NK-92 (cell line): ENCODE results near the gene MLLT1.

Source experiments
- DNase-seq: peaks from one replicate; lab custom pipeline; 2025; ENCODE audit not compliant: unreplicated experiment; lab: John Stamatoyannopoulos, UW

Gene MLLT1

GRCh38 chr19:6212403-6213265 lies 67.1 kb downstream of the MLLT1 start:
- no peak for DNase-seq

- DNase-seq, result no peak
Measured at GRCh38 chr19:6211632-6212402, 68.0 kb downstream of the MLLT1 start.

DNA sequence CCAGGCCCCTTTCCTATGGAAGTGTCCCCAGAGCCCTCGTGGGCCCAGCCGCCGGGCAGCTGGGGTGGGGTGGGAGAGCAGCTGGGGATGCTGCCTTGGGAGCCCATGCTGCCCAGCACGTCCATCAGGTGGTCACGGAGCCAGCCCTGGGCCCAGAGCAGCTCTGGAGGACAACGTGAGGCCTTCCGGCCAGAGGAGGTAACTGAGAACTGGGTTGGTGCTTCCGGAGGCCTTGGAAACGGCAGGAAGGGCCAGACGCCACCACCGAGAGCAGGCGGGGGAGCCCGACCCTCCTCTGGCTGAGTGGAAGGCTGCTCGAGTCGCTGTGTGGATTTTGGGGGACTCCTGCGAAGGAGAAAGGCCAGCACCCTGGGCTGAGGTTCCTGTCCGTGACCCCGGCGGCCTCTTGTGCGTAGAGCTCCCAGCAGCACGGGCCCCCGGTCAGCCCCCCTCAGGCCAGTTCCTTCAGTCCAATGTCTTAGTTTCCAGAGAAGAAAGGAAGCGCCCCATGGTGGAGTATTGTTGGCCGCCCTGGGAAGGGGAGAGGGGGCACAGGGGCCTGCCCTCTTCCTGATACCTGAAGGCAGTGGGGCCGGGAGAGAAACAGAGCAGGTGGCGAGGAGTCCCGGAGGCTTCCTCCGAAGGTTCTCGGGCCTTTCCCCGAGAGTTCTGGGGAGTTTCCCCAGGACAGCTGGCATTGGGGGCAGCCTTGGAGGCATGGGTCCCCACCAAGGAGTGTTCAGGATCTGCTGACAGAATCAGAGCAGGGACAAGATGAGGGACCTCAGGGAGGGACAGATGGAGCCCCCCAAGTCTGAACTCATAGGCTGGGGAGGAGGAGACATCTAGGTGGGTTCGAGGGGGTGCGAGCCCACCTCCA lies 68.8 kb downstream of the MLLT1 start:
- DNase-seq, result no peak

GRCh38 chr19:6210091-6210490 lies 69.7 kb downstream of the MLLT1 start:
- DNase-seq, result no peak

DNA sequence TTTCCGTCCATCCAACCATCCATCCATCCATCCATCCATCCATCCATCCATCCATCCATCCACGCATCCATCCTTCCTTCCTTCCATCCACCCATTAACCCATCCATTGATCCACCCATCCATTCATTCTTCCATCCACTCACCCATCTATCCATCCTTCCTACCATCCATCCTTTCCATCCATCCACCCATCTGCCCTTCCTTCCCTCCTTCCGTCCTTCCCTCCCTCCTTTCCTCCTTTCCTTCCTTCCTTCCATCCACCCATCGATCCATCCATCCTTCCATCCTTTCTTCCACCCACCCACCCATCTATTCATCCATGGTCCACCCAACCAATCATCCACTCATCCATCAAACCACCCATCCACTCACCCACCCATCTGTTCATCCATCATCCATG lies 70.1 kb downstream of the MLLT1 start:
- DNase-seq, result no peak

DNA sequence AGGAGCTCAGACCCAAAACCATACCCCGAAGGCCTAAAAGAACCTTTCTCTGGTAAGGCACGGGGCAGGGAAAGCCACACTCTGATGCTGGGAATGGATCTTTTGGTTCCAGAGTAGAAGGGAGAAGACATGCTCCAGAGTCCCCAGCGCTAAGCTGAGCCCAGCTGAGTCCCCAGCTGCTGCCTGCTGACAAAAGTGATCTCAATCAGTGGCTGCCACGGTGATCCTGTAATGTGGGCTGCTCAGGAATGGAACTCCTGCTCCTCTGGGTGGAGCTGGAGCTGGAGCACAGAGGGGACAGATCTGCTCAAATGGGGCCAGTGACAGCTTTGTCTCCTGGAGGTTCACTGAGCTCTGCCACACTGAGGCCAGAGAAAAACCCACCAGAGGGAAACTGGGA lies 70.5 kb downstream of the MLLT1 start:
- DNase-seq, result no peak

DNA sequence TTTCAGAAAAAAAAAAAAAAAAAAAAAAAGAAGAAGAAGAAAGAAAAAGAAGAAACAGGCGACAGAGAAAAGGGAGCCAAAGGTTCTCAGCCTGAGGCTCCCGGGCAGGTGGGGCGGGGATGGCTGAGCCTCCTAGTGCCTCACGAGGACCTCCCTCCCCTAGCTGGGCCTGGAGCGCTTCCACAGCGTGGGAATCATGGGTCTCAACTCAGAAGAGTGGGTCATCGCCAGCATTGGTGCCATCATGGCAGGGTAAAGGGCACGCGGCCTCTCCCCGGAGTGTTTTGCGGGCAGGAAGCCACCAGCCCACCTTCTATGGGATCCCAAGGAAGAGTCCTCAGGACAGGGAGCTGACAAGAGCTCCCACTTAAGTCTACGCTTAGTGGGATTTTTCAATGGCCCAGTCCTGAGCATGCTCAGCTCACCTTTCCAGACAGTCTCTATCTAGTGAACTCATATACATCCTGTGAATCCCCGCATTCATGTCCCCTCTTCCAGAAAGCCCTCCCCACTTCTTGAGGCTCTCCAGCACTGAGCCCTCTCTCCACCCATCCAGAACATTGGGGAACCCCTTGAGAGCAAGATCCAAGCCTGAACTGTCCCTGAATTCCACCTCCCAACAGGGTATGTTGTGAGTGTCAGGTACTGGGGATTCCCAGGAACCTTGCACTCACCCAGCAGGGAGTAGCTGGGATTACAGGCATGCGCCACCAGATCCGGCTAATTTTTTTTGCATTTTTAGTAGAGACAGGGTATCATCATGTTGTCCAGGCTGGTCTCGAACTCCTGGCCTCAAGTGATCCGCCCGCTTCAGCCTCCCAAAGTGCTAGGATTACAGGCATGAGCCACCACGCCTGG lies 74.7 kb downstream of the MLLT1 start:
- no peak for DNase-seq

DNA sequence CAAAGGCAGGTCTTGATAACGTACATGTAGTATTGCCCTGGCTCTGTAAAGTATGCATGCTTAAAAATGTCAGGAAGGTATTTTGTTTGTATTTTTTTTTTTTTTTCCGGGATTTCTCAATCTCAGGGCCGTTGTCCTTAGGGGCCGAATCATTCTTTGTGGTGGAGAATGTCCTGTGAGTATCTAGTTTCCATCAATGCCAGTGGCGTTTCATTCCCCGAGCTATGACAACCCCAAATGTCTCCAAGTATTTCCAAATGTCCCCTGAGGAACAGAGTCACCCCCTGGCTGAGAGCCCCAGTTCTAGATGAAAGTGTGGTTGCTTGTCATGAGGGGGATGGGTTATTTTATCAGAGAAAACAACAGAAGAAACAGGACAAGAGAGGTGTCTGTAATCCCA lies 75.6 kb downstream of the MLLT1 start:
- no peak for DNase-seq

GRCh38 chr19:6199240-6199994 lies 80.4 kb downstream of the MLLT1 start:
- DNase-seq, result peak; percentile 92

- DNase-seq, result no peak
Measured at GRCh38 chr19:6198896-6199239, 80.9 kb downstream of the MLLT1 start.

DNA sequence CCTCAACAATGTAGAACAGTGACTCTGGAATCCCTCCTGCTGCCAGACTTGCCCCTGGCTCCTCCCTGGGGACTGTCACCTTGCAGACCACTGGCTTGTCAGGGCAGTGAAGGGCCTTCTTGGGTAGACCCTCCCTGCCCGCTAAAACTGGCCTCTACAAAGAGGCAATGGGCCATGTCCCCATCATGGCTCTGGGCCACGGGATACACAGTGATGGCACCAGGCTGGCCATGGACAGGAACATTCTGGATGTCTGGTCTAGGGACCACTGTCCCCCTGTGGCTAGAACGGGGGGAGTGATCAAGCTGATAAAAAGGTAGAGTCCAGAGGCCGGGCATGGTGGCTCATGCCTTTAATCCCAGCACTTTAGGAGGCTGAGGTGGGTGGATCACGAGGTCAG lies 83.4 kb downstream of the MLLT1 start:
- DNase-seq, result no peak

GRCh38 chr19:6188811-6189210 lies 91.0 kb downstream of the MLLT1 start:
- DNase-seq, result no peak

- no peak for DNase-seq
Measured at GRCh38 chr19:6187374-6187773, 92.4 kb downstream of the MLLT1 start.

DNA sequence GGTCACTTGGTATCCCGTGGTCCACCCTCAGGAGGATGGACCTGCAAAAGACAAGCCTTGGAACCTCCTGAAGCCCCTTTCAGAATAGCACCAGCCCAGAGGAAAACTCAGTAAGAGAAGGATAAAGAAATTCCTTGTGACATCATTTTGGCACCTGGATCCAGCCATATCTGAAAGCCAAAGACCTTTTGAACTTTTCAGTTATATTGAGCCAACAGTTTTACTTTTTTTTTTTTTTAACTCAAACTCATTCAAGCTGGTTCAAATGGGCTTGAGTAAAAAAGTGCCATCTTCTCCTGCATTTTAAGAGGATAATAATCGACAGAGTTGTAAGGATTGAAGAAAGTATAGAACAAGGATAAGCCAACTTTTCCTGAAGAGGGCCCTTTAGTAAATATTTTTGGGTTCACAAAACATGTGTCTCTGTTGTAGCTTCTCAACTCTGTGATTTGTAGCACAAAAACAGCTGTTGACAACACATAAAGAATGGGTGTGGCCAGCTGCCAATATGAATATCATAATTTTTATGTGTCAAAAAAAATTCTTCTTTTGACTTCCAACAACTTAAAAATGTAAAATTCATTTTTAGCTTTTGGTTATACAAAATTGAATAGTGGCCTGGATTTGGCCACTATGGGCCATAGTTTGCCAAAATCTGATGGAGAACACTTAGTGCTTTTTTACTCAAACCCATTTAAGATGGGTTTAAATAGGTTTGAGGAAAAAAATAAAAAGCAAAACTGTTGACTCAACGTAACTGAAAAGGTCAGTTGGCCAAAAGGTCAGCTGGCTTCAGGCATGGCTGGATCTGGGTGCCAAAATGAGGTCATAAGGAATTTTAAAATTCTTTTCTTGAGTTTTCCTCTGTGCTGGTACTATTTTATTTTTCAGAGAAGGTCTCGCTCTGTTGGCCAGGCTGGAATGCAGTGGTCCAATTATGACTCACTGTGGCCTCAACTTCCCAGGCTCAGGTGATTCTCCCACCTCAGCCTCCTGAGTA lies 93.6 kb downstream of the MLLT1 start:
- DNase-seq, result no peak

DNA sequence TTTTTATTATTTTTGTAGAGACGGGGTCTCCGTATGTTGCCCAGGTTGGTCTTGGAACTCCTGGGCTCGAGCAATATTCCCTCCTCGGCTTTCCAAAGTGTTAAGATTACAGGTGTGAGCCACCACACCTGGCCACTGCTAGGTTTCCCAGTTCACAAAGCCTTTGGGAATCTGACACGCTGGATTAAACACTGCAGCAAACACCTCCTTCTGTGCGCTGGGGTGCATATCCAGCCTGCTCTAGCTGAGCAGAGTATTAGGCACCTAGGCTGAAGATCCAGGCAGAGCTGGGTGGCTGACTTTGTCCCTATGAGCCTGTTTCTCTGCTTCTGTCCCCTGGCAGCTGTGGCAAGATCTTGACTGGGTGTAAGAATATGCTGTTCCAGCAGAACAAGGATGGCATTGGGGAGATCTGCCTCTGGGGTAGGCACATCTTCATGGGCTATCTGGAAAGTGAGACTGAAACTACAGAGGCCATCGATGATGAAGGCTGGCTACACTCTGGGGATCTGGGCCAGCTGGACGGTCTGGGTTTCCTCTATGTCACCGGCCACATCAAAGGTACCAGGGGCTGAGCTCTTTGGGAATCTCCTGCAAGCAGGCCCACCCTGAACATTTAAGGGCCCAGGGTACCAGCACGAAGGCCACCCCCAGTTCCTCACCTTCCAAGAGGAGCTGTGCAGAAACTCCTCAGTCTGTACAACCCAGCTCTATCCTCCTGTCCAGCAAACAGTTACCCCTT lies 94.5 kb downstream of the MLLT1 start:
- DNase-seq, result no peak

- no peak for DNase-seq
Measured at GRCh38 chr19:6181119-6181518, 98.7 kb downstream of the MLLT1 start.

DNA sequence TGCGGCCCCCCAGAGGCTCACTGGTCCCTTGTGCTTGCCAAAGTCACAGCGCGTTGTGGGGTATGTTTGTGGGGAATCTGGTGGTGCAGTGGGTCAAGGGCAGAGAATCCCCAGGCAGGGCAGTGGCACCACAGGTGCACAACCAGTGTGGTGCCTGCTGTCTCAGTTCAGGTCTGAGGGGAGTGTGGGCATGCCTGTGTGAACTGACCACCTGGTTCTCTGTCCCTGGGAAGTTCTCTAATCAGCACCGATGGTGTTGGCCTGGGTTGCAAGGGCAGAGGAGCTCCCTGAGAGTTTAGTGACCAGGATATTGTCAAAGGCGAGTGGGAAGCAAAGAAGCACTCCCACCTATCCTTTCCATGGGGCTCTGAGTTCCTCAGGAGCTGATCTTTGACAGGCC lies 106.6 kb downstream of the MLLT1 start:
- DNase-seq, result no peak
